Keratinocyte (primary cell): ENCODE results near the gene PTK6. TPM values are rescaled to one million over a fixed set of nuclear protein-coding genes. Genes with fewer than 3 reads are reported as not detected.
A peak's percentile ranks its signal among the peaks of the same experiment; 100 is the strongest.

ENCODE experiments used
- DNase-seq: peaks from one replicate; pipeline ENCODE4 v3.0.0-alpha.2; 2011; ENCODE audit warnings: low read depth, missing footprints, low spot score
- FAIRE-seq: peaks from 2 replicates; lab custom pipeline; 2011; peaks lifted over from hg19 to GRCh38; lab: Jason Lieb, UNC
- H2AFZ ChIP-seq: 2 replicates; pipeline ENCODE4 v1.6.0; 2012; ENCODE audit warnings: low read length, control low read depth, inconsistent platforms; ENCODE audit not compliant: control insufficient read depth
- H3K27ac ChIP-seq: 2 replicates; pipeline ENCODE4 v1.5.1; 2011; ENCODE audit warnings: low read length; ENCODE audit not compliant: control insufficient read depth, insufficient read depth
- H3K27me3 ChIP-seq: 3 replicates; pipeline ENCODE4 v1.6.0; 2011; ENCODE audit warnings: low read length; ENCODE audit not compliant: control insufficient read depth, insufficient read depth; ENCODE audit errors: extremely low read depth
- H3K36me3 ChIP-seq, 2 experiments: 2 replicates in 1 of 2; 3 replicates in 1 of 2; pipeline ENCODE4 v1.5.1; 2011; ENCODE audit warnings: low read length in 2 of 2, mild to moderate bottlenecking in 1 of 2; ENCODE audit not compliant: control insufficient read depth in 2 of 2, insufficient read depth in 2 of 2; ENCODE audit errors: extremely low read depth in 1 of 2
- H3K4me1 ChIP-seq: 3 replicates; pipeline ENCODE4 v1.5.1; 2011; ENCODE audit warnings: low read length; ENCODE audit not compliant: control insufficient read depth, insufficient read depth; ENCODE audit errors: extremely low read depth
- H3K4me2 ChIP-seq: 3 replicates; pipeline ENCODE4 v1.6.0; 2011; ENCODE audit warnings: low read depth, low read length; ENCODE audit not compliant: control insufficient read depth, insufficient read depth; ENCODE audit errors: extremely low read depth
- H3K4me3 ChIP-seq, 3 experiments: fragments of 200-600 bp in 1 of 3; sonication (generic) in 1 of 3; 2 replicates in 2 of 3; 3 replicates in 1 of 3; pipeline ENCODE4 v1.5.1; 2011 to 2016; ENCODE audit warnings: low read length in 3 of 3, mild to moderate bottlenecking in 3 of 3, control low read depth in 2 of 3, inconsistent platforms in 1 of 3, low read depth in 1 of 3, mixed read lengths in 1 of 3, mixed run types in 1 of 3, moderate library complexity in 1 of 3; ENCODE audit not compliant: control insufficient read depth in 2 of 3, insufficient read depth in 2 of 3; ENCODE audit errors: extremely low read depth in 1 of 3
- H3K79me2 ChIP-seq: 2 replicates; pipeline ENCODE4 v1.6.0; 2012; ENCODE audit warnings: low read length; ENCODE audit not compliant: control insufficient read depth, insufficient read depth
- H3K9ac ChIP-seq: 3 replicates; pipeline ENCODE4 v1.6.0; 2011; ENCODE audit warnings: low read length; ENCODE audit not compliant: control insufficient read depth, insufficient read depth; ENCODE audit errors: extremely low read depth
- H3K9me1 ChIP-seq: 3 replicates; pipeline ENCODE4 v1.6.0; 2011; ENCODE audit warnings: low read length; ENCODE audit not compliant: control insufficient read depth, insufficient read depth; ENCODE audit errors: extremely low read depth
- H3K9me3 ChIP-seq: 2 replicates; pipeline ENCODE4 v1.5.1; 2012; ENCODE audit warnings: low read depth, low read length; ENCODE audit not compliant: control insufficient read depth
- H4K20me1 ChIP-seq: 3 replicates; pipeline ENCODE4 v1.6.0; 2011; ENCODE audit warnings: low read length; ENCODE audit not compliant: control insufficient read depth, insufficient read depth; ENCODE audit errors: extremely low read depth
- EZH2 ChIP-seq: IDR thresholded peaks from one replicate; pipeline ENCODE4 v1.6.1; 2012; ENCODE audit warnings: inconsistent platforms, mild to moderate bottlenecking, low read length, moderate library complexity
- dilution Hi-C: fragments of 300-500 bp; cut with MboI; formaldehyde crosslinking; loops from one replicate; pipeline ENCODE4 v1.7.0; 2020; ENCODE audit warnings: low sequenced_read_pairs; ENCODE audit not compliant: extremely low pct_ligation_motif_present
- polyA plus RNA-seq, 5 experiments: library from polyadenylated mRNA; depleted of rRNA in 3 of 5; stranded (reverse) in 3 of 5; stranded (forward) in 1 of 5; unstranded in 1 of 5; fragments of >200 nt; gene quantifications; 1 replicate in 1 of 5; 2 replicates in 3 of 5; 3 replicates in 1 of 5; pipeline versions ENCODE4 v1.2.1 to v1.2.3, GENCODE V29; 2011 to 2012; ENCODE audit warnings: missing spikeins in 2 of 5, low read depth in 1 of 5, low replicate concordance in 1 of 5
- TF ChIP-seq, protein P1 (sequence below), 3 experiments: IDR thresholded peaks in 1 of 3; conservative IDR thresholded peaks in 1 of 3; optimal IDR thresholded peaks in 1 of 3; 2 replicates in 2 of 3; 3 replicates in 1 of 3; pipeline versions ENCODE3 to v1.5.1; 2011; ENCODE audit warnings: low read length in 3 of 3, mild to moderate bottlenecking in 3 of 3, moderate library complexity in 2 of 3, control low read depth in 1 of 3, inconsistent platforms in 1 of 3; ENCODE audit not compliant: insufficient read depth in 2 of 3; ENCODE audit errors: extremely low read depth in 1 of 3

Gene PTK6
- polyA plus RNA-seq, 1 donor (not counting 4 experiments of a cell fraction or from before 2014, with no cell fraction given) = 28.5 TPM

DNA sequence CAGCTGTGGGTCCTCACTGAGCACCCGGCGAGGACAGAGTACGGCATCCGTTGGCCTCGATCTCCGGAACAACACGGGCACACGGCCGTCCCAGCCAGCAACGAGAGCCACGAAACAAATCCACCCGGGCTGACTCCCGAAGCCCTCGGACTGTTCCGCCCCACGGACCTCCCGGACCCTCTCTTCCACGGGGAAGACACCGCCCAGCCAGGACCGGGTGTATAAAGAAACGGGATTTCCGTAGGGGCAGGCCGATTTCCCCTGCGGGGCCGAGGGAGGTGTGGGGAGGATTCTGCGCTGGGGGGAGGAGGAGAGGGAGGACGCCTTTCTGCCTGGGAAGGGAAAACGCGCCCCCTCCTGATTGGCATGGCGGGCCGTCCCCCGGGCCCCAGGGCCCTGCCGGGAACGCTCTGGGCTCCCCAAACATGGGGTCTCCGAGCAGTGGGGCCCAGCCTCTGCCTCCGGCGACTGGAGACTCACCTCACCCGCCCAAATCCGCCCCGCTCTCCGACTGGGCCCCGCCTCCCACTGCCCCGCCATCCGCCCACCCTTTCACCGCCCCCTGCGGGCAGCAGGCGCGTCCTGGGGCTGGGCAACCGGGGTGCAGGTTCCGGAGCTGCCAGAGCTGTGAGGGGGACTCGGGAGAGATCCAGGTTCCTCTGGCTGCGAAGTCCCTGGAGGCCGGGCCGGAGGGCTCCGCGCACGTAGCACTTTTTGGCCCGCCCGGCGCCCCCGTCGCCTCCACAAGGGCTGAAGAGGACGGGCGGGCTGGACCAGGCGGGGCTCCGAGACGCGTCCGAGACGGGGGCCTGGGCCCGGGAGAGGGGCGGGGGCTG lies 17.3 kb downstream of the PTK6 start:
- H2AFZ ChIP-seq = peak overlapping the region; percentile 83
- dilution Hi-C loops = no loop called here
- peaks cover 16% of the 10 kb centered on the region for H4K20me1 ChIP-seq
- no peaks in the 10 kb centered on the region for H3K9me1 ChIP-seq
- TF ChIP-seq EZH2 = no peak
- TF ChIP-seq, protein P1, sequence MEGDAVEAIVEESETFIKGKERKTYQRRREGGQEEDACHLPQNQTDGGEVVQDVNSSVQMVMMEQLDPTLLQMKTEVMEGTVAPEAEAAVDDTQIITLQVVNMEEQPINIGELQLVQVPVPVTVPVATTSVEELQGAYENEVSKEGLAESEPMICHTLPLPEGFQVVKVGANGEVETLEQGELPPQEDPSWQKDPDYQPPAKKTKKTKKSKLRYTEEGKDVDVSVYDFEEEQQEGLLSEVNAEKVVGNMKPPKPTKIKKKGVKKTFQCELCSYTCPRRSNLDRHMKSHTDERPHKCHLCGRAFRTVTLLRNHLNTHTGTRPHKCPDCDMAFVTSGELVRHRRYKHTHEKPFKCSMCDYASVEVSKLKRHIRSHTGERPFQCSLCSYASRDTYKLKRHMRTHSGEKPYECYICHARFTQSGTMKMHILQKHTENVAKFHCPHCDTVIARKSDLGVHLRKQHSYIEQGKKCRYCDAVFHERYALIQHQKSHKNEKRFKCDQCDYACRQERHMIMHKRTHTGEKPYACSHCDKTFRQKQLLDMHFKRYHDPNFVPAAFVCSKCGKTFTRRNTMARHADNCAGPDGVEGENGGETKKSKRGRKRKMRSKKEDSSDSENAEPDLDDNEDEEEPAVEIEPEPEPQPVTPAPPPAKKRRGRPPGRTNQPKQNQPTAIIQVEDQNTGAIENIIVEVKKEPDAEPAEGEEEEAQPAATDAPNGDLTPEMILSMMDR (optimal IDR thresholded peaks at IDR 0.05 in 1 of 3, IDR thresholded peaks at IDR 0.05 in 1 of 3, conservative IDR thresholded peaks at IDR 0.05 in 1 of 3; ENCODE audit: extremely low read depth in 1 of 3, insufficient read depth in 2 of 3, low read length in 3 of 3) = peak in 2 of 3 experiments; percentile 29 to 33
- peak overlapping the region; percentile 68 to 96 (median 72) for H3K4me3 ChIP-seq
- peaks cover 20% of the 10 kb centered on the region for H3K79me2 ChIP-seq
- peak overlapping the region; percentile 86 for H3K9ac ChIP-seq
- no peaks in the 10 kb centered on the region for H3K27me3 ChIP-seq
- H3K36me3 ChIP-seq = peaks cover 11 to 19% of the 10 kb centered on the region in 2 experiments
- DNase-seq (no peak), FAIRE-seq (no peak)
- peaks cover 10% of the 10 kb centered on the region for H3K4me1 ChIP-seq
- peak overlapping the region; percentile 40 for H3K27ac ChIP-seq
- H3K9me3 ChIP-seq = peaks cover 6% of the 10 kb centered on the region
- peak overlapping the region; percentile 82 for H3K4me2 ChIP-seq

DNA sequence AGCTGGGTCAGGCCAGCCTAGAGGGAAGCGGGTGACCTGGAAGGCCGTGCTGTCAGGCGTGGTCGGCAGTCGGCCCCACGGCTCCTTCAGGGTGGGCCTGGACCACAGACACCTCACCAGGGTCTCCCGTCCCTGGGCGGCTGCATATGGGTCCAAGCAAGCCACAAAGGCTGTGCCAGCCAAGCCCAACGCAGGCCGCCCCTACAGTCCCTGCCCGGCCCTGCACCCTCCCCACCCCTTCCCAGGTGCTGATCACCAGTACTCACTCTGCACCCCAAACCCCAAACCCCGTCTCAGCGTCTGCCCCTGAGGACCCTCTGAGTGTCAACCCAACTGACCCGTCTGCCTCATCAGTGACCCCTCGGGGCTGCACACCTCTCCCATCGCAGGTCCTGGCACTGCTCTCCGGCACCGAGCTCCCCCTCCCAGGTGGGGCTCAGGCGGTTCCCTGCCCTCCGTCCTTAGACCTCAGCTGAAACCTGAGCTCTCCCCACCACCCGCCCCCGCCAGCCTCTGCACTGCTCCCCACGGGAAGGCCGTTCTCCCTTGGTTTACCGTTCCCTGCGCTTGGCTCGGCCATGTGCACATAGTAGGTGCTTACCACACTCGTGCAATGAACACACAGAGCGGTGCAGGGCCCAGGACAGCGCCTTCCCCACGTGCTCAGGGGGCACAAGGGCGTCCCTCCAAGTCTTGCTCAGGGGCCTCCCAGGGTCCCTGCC lies 18.1 kb downstream of the PTK6 start:
- FAIRE-seq (no peak), DNase-seq (no peak)
- Histone ChIP-seq H3K9me3 (peaks cover 6% of the 10 kb centered on the region), H4K20me1 (peaks cover 16% of the 10 kb centered on the region), H3K27me3 (no peaks in the 10 kb centered on the region), H3K79me2 (peaks cover 20% of the 10 kb centered on the region), H3K9ac (peak overlapping the region; percentile 86), H3K4me3 (peak overlapping the region; percentile 46 to 96 (median 72)), H3K36me3 (peaks cover 11 to 19% of the 10 kb centered on the region in 2 experiments), H3K4me1 (peaks cover 10% of the 10 kb centered on the region), H2AFZ (peak overlapping the region; percentile 83), H3K9me1 (no peaks in the 10 kb centered on the region), H3K4me2 (peak overlapping the region; percentile 82), H3K27ac (no peak overlapping the region)
- TF ChIP-seq, protein P1 (optimal IDR thresholded peaks at IDR 0.05 in 1 of 3, IDR thresholded peaks at IDR 0.05 in 1 of 3, conservative IDR thresholded peaks at IDR 0.05 in 1 of 3; ENCODE audit: extremely low read depth in 1 of 3, insufficient read depth in 2 of 3, low read length in 3 of 3) = no peak
- TF ChIP-seq EZH2 = no peak
- dilution Hi-C loops = no loop called here
